ENCODE measurements around the gene TPP2.

The TPP2 gene

GRCh38 chr13:102591988-102592781 is 4.6 kb upstream of the TPP2 start:
- peak; percentile 73 to 97 (median 82) for DNase-seq
- intact Hi-C loops (cut with DNase I): loop anchor here (2.0 kb wide), 1 partner anchor 181 kb away; the partner anchor contains the start of gene TEX30

DNA sequence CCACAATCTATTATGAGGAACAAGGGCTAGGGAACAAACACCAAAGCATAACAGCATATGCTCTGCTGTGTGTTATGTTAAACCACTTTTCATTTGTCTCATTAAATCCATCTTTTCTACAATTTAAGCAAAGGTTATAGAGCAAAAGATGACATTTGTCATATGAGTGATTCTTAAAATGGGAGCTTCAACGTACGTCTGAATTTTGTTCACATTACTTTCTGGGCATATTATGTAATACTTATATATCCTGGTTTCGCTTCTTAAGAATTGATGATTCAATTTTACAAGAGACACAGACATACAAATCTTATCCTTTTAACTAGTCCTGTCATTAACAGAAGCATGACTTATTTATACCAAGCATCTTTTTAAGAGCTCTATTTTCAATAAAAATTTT is 3.3 kb upstream of the TPP2 start:
- intact Hi-C loops (cut with DNase I): loop anchor here (2.0 kb wide), 1 partner anchor 179 kb away; the partner anchor contains the start of gene TEX30
- DNase-seq: no peak

DNA sequence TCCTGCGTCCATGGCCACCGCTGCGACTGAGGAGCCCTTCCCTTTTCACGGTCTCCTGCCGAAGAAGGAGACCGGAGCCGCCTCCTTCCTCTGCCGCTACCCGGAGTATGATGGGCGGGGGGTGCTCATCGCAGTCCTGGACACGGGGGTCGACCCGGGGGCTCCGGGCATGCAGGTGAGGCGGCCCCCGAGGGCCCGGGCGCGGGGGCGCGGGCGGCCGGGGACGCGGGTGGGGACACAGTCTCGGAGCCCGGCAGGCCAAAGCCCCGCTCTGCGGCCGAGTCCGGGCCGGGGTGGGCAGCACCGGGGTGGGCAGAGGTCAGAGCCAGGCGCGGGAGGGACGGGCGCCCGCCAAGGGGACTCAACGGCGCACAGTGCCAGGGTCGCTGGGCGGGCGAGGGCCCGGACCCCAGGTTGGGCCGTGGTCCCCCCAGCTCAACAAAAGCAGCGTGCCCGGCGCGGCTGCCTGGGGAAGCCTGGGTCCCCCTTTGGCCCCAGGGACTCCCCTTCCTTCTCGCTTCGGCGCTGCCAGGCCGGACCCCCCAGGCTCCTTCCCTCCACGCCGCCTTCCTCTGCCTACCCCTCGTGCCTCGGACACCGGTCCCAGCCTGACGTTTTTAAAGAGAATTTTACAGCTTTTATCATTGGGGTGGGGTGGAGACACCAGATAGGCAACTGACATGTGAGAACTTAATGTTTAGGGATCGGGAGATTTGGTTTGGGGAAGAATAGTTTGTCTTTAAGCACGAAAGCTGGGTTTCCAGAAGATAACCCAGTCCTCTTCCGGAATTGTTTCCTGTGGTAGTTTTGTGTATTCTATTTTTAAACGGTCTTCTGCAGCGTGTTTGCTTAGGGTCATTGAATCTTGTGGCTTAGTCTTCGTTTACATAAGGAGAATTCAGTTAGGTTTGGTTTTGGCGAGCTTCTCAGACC is 509 bp downstream of the TPP2 start:
- peak in 3 of 10 donors; percentile 9 to 85 (median 28) for DNase-seq
- intact Hi-C loops (cut with DNase I): loop anchor here (2.0 kb wide), 1 partner anchor 250 kb away; the partner anchor contains the start of gene ERCC5

- DNase-seq: no peak
- intact Hi-C loops (cut with DNase I): no loop called here
These were observed 1.3 kb downstream of the TPP2 start for GRCh38 chr13:102598061-102598460.

DNA sequence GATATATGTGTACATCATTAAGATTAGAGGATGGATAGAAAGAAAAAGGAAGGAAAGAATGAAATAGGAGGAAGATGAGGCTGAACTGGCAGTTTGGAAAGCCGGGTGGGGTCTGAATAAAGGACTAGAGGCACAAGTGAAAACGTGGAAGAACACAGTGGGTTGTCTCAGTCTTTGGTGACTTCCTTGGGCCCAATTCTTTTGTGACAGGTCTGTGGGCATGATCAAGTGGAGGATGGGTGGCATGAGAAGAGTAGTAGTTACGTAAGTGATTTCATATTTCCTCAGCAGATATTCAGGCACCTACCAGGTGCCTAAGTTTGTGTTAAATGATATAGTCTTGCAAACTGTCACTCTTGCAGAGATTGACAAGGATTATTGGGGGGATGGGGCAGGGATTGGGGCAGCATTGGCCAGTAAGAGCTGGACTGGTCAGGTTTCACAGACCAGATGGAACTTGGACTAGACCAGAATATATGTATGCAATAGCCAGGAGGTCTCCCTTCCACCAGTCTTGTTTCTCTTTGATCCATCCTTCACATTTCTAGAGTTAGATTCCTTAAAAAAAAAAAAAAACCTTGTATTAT is 2.7 kb downstream of the TPP2 start:
- no peak for DNase-seq
- intact Hi-C loops (cut with DNase I): no loop called here

GRCh38 chr13:102606537-102607309 is 9.9 kb downstream of the TPP2 start:
- intact Hi-C loops (cut with DNase I): no loop called here
- no peak for DNase-seq

DNA sequence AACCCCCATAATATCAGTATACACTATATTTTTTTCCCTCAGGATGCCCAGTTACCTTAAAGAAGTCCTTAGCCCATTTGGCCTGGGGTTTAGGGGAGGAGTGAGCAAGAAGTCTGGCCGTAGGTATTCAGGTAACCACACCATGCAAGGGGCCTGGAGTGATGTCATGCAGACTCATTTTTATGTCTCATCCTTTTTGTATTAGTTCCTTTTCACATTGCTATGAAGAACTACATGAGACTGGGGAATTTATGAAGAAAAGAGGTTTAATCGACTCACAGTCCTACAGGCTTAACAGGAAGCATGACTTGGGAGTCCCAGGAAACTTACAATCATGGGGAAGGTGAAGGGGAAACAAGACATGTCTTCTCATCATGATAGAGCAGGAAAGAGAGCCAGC is 12.2 kb downstream of the TPP2 start:
- DNase-seq: no peak
- intact Hi-C loops (cut with DNase I): no loop called here

DNA sequence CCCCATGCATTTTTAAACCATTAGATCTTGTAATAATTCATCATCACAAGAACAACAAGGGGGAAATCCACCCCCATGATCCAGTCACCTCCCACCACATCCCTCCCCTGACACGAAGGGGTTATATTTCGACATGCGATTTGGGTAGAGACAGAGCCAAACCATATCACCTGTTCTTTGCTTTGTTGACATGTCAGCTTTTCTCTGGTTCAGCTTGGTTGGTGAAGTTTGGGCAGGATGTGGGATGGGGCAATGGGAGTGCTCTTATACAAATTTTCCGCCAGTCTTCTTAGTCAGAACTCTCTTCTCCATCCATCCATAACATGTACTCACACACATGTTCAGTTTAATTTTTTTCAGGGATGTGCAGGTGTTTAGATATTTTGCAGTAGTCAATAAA is 12.9 kb downstream of the TPP2 start:
- DNase-seq: no peak
- intact Hi-C loops (cut with DNase I): no loop called here

DNA sequence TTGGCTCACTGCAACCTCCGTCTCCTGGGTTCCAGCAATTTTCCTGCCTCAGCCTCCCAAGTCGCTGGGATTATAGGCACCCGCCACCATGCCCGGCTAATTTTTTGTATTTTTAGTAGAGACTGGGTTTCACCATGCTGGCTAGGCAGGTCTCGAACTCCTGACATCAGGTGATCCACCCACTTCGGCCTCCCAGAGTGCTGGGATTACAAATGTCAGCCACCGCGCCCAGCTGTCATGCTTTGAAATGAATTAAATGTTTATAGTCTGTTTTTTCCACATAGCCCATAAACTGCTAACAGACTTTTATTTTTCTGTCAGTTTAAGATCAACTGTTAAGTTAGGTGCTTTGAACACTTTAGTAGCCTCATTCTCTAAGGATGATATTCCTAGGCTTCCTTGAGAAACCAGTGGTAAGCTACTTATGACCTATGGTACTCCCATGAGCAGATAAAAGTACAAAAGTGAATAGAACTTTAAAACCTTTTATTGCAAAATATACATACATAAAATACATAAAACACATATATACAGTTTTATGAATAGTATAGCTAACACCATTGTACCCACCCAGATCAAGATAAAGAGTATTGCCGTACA is 13.6 kb downstream of the TPP2 start:
- DNase-seq: no peak
- intact Hi-C loops (cut with DNase I): no loop called here

DNA sequence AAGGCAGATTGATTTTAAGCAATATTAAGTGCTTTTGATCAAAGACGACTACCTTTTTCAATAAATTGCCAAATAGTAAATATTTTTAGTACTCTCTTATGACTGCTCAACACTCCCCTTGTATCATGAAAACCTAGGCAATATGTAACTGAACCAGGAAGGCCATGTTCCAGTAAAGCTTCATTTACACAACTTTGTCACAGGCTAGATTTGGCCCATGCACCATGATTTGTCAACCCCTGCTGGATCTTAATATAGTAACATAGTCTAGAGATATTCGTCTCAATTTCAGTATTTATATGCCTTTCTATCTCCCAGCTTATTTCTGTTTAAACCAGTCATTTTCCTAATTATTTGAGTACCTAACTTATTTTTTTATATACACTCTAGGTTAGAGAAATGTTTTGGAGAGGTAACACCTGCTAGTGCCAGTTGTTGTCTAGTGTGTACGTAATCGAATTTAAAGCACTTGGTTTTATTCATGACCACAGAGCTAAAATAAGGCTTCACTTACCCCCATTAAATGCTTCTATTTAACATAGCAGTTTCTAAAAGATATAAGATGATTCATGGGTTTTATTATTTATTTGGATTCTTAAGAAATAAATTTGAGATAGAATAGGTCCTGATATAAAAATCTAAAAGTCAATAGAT is 21.0 kb downstream of the TPP2 start:
- DNase-seq: no peak
- intact Hi-C loops (cut with DNase I): no loop called here

- no peak for DNase-seq
- intact Hi-C loops (cut with DNase I): no loop called here
These were observed 23.7 kb downstream of the TPP2 start for GRCh38 chr13:102620516-102620915.

DNA sequence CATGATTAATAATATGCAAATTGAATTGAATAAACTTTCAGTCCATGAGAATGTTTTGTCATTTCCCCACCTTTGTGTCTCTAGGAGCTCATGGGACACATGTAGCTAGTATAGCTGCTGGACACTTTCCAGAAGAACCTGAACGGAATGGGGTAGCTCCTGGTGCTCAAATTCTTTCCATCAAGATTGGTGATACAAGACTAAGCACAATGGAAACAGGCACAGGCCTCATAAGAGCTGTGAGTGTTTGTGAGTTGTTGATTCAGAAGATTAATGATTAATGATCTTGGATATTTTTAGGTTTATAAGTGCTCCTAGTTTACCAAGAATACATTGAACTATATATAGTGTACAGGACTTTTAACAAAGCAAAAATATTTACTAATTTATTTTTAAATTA is 30.1 kb downstream of the TPP2 start:
- DNase-seq: no peak
- intact Hi-C loops (cut with DNase I): no loop called here

DNA sequence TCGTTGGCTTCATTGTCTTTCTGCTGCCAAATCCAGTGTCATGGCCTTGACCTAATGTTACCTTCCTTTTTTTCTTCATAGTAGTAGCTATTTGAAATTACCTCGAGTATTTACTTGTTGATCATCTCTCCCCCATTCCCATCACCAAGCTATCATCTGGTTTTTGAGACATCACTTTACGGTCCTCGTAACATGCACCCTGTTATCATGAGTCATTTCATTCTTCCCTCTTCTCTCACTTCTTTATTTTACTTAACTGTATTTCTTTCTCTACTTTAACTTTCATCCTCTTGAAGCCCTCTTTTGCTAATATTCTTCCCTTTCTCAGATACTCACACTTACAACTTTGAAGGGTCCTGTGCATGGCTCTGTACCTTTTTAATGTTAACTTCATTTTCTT is 31.8 kb downstream of the TPP2 start:
- intact Hi-C loops (cut with DNase I): no loop called here
- no peak for DNase-seq

DNA sequence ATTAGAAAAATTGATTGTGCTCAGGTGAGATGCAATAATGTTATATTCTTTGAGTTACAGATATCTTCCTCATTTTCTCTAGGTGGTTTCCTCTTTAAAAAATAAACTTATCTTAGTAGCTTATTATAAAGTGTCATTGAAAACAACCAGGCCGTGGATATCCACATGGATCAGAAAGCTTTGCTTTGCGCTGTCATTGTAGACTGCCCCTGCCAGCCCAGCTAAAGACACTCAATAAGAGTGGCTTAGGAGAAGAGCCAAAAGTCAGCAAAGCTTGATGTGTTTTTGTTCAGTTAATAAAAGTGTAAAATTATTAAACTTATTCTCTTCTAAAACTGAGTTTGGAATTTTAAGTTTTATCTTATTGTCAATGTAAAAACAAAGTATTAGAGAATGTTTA is 34.4 kb downstream of the TPP2 start:
- DNase-seq: no peak
- intact Hi-C loops (cut with DNase I): no loop called here

DNA sequence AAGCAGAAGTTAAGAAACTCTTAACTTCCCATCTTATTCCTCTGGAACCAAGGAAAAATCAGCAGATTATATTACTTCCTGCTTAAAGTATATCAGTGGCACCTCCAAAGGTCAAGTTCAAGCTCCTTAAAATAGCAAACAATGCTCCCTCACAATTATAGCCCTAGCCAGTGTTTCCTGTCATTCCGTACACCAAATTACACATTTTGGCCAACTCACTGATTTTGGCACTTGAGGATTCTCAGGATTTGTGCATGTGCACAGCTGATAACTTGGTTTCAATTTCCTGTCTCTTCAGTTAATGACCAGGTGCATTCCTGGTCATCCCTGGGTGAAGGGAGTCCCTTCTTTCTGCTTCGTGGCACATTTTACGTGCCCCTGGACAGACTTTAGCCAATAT is 42.0 kb downstream of the TPP2 start:
- intact Hi-C loops (cut with DNase I): no loop called here
- no peak for DNase-seq

GRCh38 chr13:102642029-102642428 is 45.2 kb downstream of the TPP2 start:
- DNase-seq: no peak
- intact Hi-C loops (cut with DNase I): no loop called here

DNA sequence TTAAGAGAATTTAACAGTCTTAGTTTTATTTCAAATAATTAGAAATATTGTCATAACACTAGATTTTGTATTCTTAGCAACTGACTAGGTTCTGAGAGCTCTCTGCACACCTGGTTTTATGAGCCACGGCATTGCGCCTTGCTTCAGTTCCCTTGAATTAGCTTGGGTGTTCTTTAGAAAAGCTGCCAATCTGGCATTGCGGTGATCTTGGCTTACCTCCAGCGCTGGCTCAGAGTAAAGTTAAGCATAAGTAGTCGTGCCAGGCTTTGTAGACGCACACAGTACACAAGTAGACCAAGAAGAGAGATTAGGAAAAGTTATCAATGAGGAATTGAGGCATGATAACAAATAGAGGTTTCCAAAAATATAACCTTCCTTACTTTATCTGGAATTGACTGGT is 45.7 kb downstream of the TPP2 start:
- intact Hi-C loops (cut with DNase I): no loop called here
- peak in 9 of 10 donors; percentile 11 to 90 (median 48) for DNase-seq

GRCh38 chr13:102643656-102644055 is 46.9 kb downstream of the TPP2 start:
- intact Hi-C loops (cut with DNase I): no loop called here
- DNase-seq: no peak

GRCh38 chr13:102645701-102646100 is 48.9 kb downstream of the TPP2 start:
- intact Hi-C loops (cut with DNase I): no loop called here
- DNase-seq: no peak
